Non-pigmented ciliary epithelial cell (primary cell): ENCODE measurements around the gene MGAT2.
"Not testable (repeated sequence)": the region's sequence is repeated elsewhere in the genome, so short reads cannot be mapped to it uniquely, and the experiment has no call there.

Source experiments
- DNase-seq: peaks from one replicate; pipeline ENCODE4 v3.0.0-alpha.2; 2010; ENCODE audit warnings: low read depth

Gene MGAT2

GRCh38 chr14:49620182-49621113 lies at the start of gene MGAT2, which contains the start of gene RPL36AL:
Gene MGAT2 (plus strand): TSS chr14:49620799. CDS start chr14:49621269, 470 bp downstream.
Gene RPL36AL (minus strand): TSS chr14:49620626. CDS start chr14:49619104, 1,522 bp downstream.
- peak; percentile 94 for DNase-seq

DNA sequence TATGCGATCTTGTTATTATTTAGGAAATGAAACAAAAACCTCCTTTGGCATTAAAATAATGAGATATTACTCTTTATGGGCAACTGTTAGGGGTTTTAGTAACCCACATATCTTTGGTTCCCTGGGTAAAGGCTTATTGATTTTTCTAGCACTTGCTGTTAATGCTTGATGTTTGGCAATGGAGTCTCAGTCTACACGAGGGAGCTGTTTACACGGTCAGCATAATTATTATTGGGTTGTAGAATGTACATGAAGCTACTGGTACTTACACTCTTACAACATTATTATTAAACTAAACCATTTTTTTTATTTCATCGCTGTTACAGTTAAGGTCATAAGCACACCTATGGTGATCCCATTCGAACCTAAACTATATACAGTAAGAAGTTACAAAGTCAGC lies 46.6 kb upstream of the MGAT2 start:
- no peak for DNase-seq

GRCh38 chr14:49578141-49578540 lies 42.5 kb upstream of the MGAT2 start:
- DNase-seq: no peak

GRCh38 chr14:49579841-49580240 lies 40.8 kb upstream of the MGAT2 start:
- DNase-seq: no peak

GRCh38 chr14:49581209-49582112 lies 39.1 kb upstream of the MGAT2 start:
- no peak for DNase-seq

- no peak for DNase-seq
Measured at GRCh38 chr14:49582113-49582977, 38.3 kb upstream of the MGAT2 start.

- DNase-seq: no peak
Measured at GRCh38 chr14:49583629-49584028, 37.0 kb upstream of the MGAT2 start.

DNA sequence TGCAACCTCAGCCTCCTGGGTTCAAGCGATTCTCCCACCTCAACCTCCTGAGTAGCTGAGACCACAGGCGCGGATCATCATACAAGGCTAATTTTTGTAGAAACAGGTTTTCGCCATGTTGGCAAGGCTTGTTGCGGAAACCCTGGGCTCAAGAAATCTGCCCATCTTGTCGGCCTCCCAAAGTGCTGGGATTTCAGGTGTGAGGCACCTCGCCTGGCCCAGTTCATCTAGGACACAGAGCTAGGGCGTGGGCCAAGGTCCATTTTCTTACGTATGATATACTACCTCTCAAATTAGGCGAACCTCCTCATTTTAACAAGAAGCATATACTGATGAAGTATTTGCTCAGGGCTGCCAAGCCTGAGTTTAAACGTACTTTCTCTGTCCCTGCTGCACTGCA lies 36.5 kb upstream of the MGAT2 start:
- DNase-seq: no peak

DNA sequence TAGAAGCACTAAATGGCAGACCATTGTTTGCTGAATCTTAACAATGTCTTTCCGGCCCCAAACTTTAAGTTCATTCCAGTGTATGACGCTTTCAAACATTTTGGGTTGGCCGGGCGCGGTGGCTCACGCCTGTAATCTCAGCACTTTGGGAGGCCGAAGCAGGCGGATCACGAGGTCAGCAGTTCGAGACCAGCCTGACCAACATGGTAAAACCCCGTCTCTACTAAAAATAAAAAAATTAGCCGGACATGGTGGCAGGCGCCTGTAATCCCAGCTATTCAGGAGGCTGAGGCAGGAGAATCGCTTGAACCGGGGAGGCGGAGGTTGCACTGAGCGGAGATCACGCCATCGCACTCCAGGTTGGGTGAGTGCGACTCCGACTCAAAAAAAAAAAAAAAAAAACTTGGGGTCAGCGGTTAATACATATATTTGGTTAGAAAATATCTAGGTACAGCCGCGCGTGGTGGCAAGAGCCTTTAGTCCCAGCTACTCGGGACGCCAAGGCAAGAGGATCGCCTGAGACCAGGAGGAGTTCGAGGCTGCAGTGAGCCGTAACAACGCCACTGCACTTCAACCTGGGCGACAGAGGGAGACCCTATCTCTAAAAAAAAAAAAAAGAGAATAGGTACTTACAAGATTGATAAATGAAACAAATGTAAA lies 35.5 kb upstream of the MGAT2 start:
- DNase-seq: not testable (repeated sequence)

GRCh38 chr14:49585803-49586672 lies 34.6 kb upstream of the MGAT2 start, which contains the start of gene RPS29:
Gene RPS29 (minus strand): TSS chr14:49586380. CDS start chr14:49586346, 34 bp downstream.
- DNase-seq: peak; percentile 95

- DNase-seq: peak; percentile 43
Measured at GRCh38 chr14:49586673-49587460, 33.7 kb upstream of the MGAT2 start.

DNA sequence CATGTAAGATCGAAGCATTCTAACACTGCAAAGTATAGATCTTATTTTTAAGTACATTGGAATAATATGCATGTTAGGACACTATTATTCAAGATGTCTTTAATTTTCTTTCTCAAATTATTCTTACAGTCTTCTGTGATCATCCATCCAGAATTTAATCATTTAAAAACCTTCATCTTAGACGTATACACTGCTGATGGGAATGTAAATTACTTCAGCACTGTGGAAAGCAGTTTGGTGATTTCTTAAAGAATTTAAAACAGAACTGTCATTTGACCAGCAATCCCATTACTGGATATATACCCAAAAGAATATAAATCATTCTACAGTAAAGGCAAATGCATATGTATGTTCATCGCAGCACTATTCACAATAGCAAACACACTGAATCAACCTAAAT lies 31.2 kb upstream of the MGAT2 start:
- no peak for DNase-seq

- peak; percentile 65 for DNase-seq
Measured at GRCh38 chr14:49593016-49593415, 27.6 kb upstream of the MGAT2 start.

- DNase-seq: peak; percentile 75
Measured at GRCh38 chr14:49594347-49595091, 26.1 kb upstream of the MGAT2 start.

- DNase-seq: no peak
Measured at GRCh38 chr14:49598189-49598484, 22.5 kb upstream of the MGAT2 start.

DNA sequence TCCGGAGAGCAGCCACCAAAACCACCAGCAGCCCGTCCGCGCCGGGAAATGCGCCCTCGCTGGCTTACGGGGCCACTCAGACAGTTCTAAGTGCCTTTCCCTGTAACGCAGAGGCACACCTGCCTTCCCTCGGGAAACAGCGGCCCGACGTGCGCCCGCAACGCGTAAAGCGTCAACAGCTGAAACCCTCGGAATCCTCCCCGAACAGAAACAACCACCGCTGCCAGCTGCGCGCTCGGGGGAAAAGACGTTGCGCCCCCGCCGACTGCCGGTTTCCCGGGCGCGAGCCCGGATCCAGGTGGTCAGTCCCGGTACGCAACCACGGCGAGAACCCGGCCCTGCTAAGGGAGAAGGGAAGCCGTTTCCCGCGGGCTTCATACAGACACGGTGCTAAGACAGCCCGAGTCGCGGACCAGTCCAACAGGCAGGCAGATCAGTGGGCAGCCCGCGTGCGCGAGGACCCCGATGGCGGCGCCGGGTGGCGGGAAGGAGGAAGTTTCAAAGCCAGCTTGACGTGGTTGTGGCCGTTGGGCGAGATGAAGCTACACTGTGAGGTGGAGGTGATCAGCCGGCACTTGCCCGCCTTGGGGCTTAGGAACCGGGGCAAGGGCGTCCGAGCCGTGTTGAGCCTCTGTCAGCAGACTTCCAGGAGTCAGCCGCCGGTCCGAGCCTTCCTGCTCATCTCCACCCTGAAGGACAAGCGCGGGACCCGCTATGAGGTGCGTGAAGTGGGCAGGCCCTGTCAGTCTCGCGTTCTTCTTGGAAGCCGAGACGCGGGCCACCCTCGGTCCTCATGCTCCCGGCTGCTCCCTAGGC lies 21.9 kb upstream of the MGAT2 start, which contains the start of gene LRR1:
TSS of gene LRR1 (plus strand) at position 456 of the 816 bp plus-strand sequence. CDS start at position 537, 81 bp downstream.
- no peak for DNase-seq

DNA sequence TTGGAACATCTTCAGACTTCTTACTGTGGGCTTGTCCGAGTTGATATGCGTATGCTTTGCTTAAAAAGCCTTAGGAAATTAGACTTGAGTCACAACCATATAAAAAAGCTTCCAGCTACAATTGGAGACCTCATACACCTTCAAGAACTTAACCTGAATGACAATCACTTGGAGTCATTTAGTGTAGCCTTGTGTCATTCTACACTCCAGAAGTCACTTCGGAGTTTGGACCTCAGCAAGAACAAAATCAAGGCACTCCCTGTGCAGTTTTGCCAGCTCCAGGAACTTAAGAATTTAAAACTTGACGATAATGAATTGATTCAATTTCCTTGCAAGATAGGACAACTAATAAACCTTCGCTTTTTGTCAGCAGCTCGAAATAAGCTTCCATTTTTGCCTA lies 13.0 kb upstream of the MGAT2 start:
- no peak for DNase-seq

- no peak for DNase-seq
Measured at GRCh38 chr14:49612251-49612650, 8.3 kb upstream of the MGAT2 start.
